ACHN (cell line): ENCODE data around the gene PPP1R9B.

Experiments
- DNase-seq: peaks from one replicate; pipeline ENCODE4 v3.0.0-alpha.2; 2015
- in situ Hi-C: cut with HindIII; loops from 2 replicates; pipeline ENCODE4 v1.10.0; 2017; ENCODE audit warnings: low sequenced_read_pairs, low pct_ligation_motif_present, low pct_unique_long_range_greater_than_20kb

Gene PPP1R9B

DNA sequence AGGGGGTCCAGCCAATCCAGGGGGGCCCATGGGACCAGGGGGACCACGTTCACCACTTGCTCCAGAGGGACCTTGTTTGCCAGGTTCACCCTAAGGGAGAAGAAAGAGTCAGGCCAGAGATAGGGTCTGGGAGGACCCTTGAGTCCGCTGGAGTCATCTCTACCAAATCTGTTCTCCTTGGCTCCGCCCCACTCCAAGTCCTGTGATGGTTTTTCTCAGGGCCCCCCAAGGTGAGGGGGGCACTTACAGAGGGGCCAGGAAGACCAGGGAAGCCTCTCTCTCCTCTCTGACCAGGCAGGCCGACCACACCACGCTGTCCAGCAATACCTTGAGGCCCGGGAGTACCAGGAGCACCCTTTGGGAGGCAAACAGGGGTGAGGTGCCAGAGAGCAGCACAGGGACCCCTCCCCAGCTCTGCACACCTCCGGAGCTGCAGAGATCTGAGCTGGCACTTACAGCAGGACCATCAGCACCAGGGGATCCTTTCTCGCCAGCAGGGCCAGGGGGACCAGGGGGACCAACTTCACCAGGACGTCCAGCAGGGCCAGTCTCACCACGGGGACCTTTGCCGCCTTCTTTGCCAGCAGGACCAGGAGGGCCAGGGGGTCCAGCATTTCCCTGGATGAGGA lies 38.6 kb upstream of the PPP1R9B start:
- no peak for DNase-seq
- in situ Hi-C loops = no loop called here

DNA sequence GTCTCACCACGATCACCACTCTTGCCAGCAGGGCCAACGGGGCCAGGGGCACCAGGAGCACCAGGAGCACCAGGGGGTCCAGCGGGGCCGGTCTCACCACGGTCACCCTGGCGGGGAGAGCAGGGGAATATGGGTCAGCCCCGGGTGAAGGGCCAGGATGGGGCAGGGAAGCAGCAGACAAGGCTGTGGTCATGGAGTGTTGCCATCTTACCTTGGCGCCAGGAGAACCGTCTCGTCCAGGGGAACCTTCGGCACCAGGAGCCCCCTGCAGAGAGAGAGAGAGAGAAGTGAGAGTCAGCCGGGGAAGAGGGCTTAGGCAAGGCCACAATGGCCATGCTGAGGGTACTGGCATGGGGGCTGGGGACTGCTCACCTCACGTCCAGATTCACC lies 38.0 kb upstream of the PPP1R9B start:
- no peak for DNase-seq
- in situ Hi-C loops = no loop called here

DNA sequence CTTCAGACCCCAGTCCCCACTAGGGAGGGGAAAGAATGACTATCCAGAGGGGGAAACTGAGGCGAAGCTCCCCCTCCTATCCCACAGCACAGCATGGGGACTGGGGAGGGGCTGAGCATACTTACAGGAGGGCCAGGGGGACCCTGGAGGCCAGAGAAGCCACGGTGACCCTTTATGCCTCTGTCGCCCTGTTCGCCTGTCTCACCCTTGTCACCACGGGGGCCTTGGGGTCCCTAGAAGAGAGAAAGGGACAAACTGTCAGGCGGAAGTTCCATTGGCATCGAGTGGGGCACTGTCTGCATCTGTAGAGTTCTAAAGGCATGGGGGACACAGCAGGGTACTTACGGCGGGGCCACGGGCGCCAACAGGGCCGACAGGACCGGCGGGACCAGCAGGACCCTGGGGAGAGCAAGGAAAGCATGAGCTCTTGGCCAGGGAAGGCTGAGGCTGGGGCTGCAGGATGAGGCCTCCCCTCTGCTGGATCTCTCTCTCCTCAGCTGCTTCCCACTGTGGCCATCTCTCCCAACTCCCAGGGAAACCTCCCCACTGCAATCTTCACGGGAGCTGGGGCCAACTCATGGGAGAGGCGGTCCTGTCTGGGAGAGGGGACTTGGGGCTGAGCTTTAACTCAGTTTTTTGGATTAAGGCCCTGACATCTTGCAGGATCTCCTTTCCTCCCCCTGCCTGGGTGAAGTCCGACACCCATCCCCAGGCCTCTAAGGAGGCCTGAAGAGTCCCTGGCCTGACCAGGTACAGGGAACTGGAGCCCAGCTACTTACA lies 37.5 kb upstream of the PPP1R9B start:
- no peak for DNase-seq
- in situ Hi-C loops = no loop called here

GRCh38 chr17:50187394-50187725 lies 36.9 kb upstream of the PPP1R9B start:
- in situ Hi-C loops = no loop called here

DNA sequence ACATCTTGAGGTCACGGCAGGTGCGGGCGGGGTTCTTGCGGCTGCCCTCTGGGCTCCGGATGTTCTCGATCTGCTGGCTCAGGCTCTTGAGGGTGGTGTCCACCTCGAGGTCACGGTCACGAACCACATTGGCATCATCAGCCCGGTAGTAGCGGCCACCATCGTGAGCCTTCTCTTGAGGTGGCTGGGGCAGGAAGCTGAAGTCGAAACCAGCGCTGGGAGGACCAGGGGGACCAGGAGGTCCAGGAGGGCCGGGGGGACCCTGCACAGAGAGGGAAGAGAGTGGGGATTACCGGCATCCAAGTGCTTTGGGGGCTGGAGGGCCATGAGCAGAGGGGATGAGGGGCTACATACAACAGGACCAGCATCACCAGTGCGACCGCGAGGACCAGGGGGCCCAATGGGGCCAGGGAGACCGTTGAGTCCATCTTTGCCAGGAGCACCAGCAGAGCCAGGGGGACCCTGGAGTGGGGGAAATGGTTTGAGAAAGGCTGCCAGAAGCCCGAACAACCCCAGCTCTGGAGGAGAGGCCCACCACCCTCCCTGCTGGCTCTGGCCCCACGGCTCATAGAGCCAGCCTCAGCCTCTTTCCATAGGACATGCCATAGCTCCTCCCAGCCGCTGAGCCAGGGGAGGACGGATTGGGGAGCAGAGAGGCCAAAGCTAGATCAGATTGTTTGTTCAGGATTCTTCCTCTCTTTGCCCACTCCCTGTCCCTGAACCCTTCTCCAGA lies 36.4 kb upstream of the PPP1R9B start:
- in situ Hi-C loops = no loop called here
- DNase-seq = no peak

More at GRCh38 chr17:50187394-50187725, 36.9 kb upstream of the PPP1R9B start:
- no peak for DNase-seq

GRCh38 chr17:50185631-50186471 lies 35.4 kb upstream of the PPP1R9B start:
- in situ Hi-C loops = no loop called here
- no peak for DNase-seq

GRCh38 chr17:50184611-50185398 lies 34.3 kb upstream of the PPP1R9B start:
- in situ Hi-C loops = no loop called here
- no peak for DNase-seq

- DNase-seq = no peak
- in situ Hi-C loops = no loop called here
Measured at GRCh38 chr17:50184064-50184463, 33.6 kb upstream of the PPP1R9B start.

DNA sequence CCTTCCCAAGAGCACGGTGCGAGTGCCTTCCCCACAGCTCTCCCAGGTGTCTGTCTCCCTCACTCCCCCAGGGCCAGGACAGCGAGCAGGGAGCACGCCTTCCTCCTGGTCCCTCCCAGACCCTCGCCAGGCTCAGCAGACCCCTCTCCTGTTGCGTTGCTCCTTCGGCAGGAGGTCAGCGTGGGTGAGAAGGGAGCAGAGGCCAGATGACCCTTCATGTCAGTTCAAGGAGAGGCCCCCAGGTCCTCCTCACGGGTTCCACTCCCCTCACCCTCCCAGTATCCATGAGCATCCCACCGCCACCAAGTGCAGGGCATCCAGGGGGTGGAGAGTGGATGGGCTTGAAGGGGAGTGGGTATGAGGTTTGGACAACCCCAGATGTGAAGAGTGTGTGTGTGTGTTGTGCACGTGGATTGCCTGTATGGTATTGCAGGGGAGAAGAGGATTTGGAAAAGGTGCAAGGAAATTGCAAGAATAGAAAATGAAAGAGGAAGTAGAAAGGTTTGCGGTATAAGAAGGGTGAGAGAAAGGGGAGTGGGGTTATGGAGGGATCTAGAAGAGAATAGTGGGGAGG lies 33.0 kb upstream of the PPP1R9B start:
- in situ Hi-C loops = no loop called here
- DNase-seq = no peak

DNA sequence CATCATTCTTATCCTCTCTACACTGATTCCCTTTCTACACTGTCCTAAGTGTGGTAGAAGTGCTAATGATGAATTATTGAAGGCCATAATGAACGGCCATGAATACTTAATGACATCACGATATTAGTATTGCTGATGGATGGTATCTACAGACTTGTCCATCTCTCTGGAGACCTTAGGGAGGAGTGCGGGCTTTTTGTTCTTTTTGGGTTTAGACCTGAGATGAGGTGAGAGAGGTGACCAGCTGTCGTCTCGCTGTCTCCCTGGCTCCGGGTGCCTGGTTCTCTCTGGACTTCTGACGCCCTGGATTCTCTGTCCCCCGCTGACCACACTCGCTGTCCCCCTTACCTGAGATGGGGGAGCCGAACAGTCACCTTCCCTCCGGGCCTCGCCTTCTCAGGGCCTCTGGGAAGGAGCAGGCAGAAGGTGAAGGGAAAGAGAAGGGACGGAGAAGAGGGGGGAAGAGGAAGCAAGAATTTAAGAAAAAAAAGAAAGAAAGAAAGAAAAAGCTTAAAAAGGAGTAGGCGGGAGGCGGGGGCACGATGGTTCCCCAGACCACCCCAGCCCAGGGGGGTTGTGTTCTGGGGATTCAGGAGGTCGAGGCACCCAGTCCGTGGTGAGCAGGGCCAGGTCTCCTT lies 32.4 kb upstream of the PPP1R9B start:
- in situ Hi-C loops = no loop called here
- DNase-seq = no peak

DNA sequence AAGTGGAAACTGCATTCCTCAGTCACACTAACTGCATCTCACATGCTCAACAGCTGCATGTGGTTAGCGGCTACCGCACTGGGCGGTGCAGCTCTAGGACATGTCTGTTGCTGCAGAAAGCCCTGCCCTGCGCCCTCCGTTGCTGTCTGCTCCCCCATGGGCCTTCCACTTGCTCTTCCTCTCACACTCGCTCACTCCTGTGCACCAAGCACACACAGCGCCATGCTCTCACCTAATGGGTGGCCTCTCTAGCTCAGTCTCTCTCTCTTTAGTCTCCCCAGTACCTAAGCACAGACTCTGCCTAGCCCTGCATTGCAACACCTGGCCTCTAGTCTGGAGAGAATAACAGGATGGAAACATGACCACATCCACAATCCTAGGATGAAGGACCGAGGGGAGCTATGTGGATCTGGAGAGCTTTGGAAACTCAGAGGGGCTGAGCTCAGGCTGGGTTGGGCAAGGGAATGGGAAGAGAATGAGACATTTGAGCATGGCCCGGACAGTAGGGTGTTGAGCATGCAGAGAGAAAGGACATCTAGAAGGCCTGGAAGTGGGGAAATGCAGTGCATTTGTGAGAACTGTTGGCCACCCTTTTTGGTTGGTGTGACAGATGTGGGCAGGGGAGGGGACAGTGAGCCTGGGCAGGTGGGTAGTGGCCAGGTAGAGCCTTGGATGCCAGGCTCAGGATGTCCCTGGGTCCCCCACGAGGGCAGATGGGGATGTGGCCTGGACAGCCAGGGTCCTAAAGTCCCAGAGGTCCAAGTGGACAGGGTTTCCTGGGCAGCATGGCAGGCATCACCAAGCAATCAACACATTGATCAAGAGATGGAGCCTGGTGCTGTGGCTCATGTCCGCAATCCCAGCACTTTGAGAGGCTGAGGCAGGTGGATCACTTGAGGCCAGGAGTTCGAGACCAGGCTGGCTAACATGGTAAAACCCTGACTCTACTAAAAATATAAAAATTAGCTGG lies 31.4 kb upstream of the PPP1R9B start:
- no peak for DNase-seq
- in situ Hi-C loops = no loop called here

GRCh38 chr17:50181144-50181543 lies 30.7 kb upstream of the PPP1R9B start:
- in situ Hi-C loops = no loop called here
- DNase-seq = no peak

DNA sequence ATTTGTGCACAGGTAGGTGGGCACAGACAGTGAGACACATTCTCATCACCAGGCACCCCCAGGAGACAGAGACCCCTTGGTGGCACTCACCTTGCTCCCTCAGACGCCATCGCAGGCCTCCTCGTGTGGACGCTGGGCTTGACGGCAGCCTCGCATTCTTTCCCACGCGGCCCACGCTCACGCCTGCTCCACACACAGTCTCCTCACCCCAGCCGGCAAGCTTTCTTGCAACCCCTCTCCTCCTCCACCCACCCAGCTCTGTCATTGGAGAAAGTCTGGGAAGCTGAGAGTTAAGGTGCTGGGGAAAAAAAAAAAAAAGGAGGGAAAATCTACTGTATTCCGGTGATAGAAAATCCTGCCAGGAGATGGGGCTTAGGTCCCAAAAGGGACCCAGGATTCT lies 30.1 kb upstream of the PPP1R9B start:
- DNase-seq = no peak

GRCh38 chr17:50180111-50180510 lies 29.6 kb upstream of the PPP1R9B start:
- in situ Hi-C loops = no loop called here
- DNase-seq = no peak

More for the DNA sequence above, 30.1 kb upstream of the PPP1R9B start:
- in situ Hi-C loops = no loop called here

DNA sequence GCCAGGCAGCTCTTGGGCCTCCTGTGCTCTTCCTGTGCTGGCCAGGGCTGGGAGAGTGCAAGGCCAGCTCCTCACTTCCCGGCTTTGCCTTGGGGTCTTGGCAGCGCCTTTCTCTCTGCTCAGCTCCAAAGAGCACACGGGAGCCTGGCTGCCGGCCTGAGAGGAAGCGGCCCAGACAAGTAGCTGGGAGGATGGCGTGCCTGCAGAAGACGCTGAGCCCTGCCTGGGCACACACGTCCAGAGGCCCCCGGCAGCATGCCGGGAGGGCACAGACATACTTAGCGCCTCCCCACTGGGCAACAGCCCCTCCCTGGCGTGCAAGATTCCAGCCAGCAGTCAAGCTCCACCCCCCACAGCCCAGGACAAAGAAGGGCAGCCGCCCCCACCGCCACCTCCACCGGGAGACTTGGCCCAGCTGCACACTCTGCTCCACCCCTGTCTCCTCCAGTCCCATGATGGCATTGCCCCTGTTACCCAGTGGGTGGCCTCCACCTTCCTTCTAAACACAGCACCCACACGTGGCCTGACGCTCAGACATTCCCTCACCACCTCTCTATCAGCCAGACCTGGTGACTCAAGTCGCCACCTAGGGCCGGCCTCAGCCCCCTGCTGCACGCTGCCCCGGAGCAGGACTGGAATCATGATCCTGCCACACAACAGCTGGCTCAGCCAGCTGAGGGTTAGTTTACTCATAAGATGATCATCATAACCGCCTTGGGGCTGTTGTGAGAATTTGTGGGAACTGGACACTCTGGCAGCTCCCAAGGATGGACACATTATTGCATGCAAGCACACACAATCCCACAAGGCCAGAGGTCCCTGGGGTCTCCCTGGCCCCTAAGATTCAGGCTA lies 27.7 kb upstream of the PPP1R9B start:
- DNase-seq = peak; percentile 93
- in situ Hi-C loops = no loop called here

DNA sequence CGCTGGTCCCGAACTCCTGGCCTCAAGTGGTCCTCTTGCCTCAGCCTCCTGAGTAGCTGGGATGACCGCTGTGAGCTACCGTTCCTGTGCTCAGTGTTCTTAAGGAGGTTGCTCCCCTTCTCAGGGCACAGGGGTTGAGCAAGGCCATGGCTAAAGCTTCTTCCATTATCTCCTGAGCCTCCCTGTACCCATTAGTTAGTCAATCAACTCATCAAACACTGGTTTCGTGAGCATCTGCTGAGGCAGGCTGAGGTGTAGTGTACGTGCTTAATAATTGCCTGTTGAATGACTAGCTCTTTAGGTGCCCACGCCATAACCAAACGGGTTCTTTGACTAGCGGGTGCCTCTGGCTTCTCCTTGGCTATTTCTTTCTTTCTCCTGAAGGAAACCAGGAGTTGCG lies 27.0 kb upstream of the PPP1R9B start:
- in situ Hi-C loops = no loop called here
- DNase-seq = no peak
